Measurements from ENCODE around the gene RCBTB2. TPM values are rescaled to one million over a fixed set of nuclear protein-coding genes. Genes with fewer than 3 reads are reported as not detected.
A peak's percentile ranks its signal among the peaks of the same experiment; 100 is the strongest.

The RCBTB2 gene
- total RNA-seq, 2 experiments from 2014 or later = 1.1 to 1.6 TPM

DNA sequence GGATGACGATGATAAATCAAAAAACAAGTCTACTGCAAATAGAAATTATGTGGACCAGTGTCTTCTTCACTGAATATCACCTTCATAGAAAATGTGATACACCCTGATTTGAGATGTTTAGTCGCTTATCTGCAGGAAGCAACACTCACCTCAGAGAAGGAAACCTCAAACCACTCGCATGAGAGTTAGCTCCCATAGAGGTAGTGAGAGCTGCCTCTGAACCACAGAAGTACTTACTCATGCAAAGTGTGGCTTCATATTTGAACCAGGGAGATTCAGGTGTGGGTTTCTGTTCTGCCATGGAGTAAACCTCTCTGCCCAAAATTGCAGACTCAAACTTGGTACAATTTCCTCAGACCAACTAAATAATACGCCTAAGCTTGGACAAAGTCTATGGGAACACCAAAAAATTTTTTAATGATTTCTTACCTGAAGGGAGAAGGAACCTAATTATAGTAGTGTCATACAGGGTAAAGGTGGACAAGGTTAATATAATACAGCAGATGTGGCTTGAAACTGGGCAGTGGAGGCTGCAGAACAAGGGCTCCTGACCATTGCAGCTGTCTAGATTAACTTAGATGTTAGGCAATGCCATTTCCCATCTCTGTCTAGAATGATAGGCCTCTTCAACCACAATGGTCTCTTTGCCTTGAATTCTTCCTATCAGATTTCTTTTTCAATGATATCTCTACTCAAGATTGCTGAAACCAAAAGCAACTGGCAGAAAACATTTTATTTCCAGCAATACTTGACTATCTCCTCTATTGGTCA lies 29.6 kb upstream of the RCBTB2 start:
- ATAC-seq (peak; percentile 98), DNase-seq (peak; percentile 76)
- Mint-ChIP-seq H3K27ac (no peak overlapping the region), H3K36me3 (ENCODE audit: low read depth) (peaks cover 3% of the 10 kb centered on the region), H3K9me3 (ENCODE audit: low read depth) (no peaks in the 10 kb centered on the region), H3K27me3 (peaks cover 58% of the 10 kb centered on the region), H3K4me3 (no peak overlapping the region), H3K4me1 (peaks cover 30% of the 10 kb centered on the region)
- ChIA-PET POLR2A (interaction anchor here (0.5 to 0.6 kb wide), 2 partner anchors 34 to 76 kb away, joined by 3 to 4 read pairs; no protein-coding TSS in a partner anchor), CTCF (interaction anchor here (0.7 to 1.5 kb wide), 8 partner anchors 9 to 229 kb away, joined by 3 to 4 read pairs (median 4); partner anchors contain the start of genes LPAR6 and RCBTB2)
- intact Hi-C loops (cut with DNase I, micrococcal nuclease) = loop anchor here (1.0 to 5.0 kb wide), 10 partner anchors 18 to 352 kb away; partner anchors contain the start of gene RCBTB2 (in 1 of the 2)

- POLR2A ChIA-PET = interaction anchor here (0.6 kb wide), 1 partner anchor 318 kb away, joined by 4 read pairs; no protein-coding TSS in a partner anchor
- DNase-seq = no peak
- Mint-ChIP-seq H3K27me3 (peaks cover 52% of the 10 kb centered on the region), H3K27ac (no peak overlapping the region), H3K36me3 (ENCODE audit: low read depth) (peaks cover 3% of the 10 kb centered on the region), H3K9me3 (ENCODE audit: low read depth) (no peaks in the 10 kb centered on the region), H3K4me1 (peaks cover 30% of the 10 kb centered on the region), H3K4me3 (no peak overlapping the region)
- intact Hi-C loops (cut with DNase I, micrococcal nuclease) = loop anchor here (1.0 to 5.0 kb wide), 10 partner anchors 19 to 351 kb away; partner anchors contain the start of gene RCBTB2 (in 1 of the 2)
- CTCF ChIA-PET = interaction anchor here (0.7 to 1.5 kb wide), 8 partner anchors 15 to 227 kb away, joined by 3 to 5 read pairs (median 3); partner anchors contain the start of genes LPAR6 and RCBTB2
- peak; percentile 7 for ATAC-seq
These were observed 28.8 kb upstream of the RCBTB2 start for GRCh38 chr13:48561466-48562235.

DNA sequence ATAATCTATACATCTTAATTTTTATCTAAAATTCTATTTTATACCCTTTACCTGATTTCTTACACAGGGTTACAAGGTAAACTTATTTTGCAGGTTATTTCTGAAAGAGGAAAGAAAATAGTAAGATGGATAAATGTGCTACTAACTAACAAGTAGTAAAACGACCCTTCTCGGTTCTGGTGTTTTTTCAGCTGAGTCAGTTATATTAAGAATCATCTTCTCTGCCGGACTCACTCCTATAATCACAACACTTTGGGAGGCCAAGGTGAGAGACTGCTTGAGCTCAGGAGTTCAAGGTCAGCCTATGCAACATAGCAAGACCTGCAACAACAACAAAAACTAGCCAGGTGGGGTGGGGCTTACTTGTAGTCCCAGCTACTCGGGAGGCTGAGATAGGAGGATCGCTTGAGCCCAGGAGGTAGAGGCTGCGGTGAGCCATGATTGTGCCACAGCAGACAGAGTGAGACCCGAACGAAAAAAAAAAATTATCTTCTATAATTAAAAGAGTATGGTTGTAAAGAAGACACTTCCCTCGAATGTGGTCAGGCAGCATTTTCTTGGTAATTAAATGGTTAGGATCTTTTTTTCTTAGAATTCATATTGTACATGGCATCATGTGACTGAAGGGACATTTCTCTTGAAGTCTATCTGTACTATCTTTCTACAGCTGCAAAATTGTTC lies 27.9 kb upstream of the RCBTB2 start:
- ATAC-seq (no peak), DNase-seq (no peak)
- H3K36me3 Mint-ChIP-seq (ENCODE audit: low read depth) = peaks cover 3% of the 10 kb centered on the region
- intact Hi-C loops (cut with DNase I, micrococcal nuclease) = loop anchor here (5.0 kb wide), 4 partner anchors 53 to 323 kb away; no protein-coding TSS in a partner anchor
- POLR2A ChIA-PET = interaction anchor here (0.6 kb wide), 1 partner anchor 319 kb away, joined by 4 read pairs; no protein-coding TSS in a partner anchor
- H3K27me3 Mint-ChIP-seq = peaks cover 51% of the 10 kb centered on the region
- H3K4me1 Mint-ChIP-seq = peaks cover 30% of the 10 kb centered on the region
- peaks cover 2% of the 10 kb centered on the region for H3K9me3 Mint-ChIP-seq (ENCODE audit: low read depth)
- H3K4me3 Mint-ChIP-seq = no peak overlapping the region
- CTCF ChIA-PET = interaction anchor here (0.9 to 1.5 kb wide), 3 partner anchors 19 to 227 kb away, joined by 3 to 5 read pairs (median 3); no protein-coding TSS in a partner anchor
- H3K27ac Mint-ChIP-seq = no peak overlapping the region

GRCh38 chr13:48559638-48560320 lies 26.9 kb upstream of the RCBTB2 start:
- Mint-ChIP-seq H3K27me3 (peaks cover 41% of the 10 kb centered on the region), H3K4me3 (no peak overlapping the region), H3K9me3 (ENCODE audit: low read depth) (peaks cover 5% of the 10 kb centered on the region), H3K4me1 (peaks cover 30% of the 10 kb centered on the region), H3K36me3 (ENCODE audit: low read depth) (peaks cover 4% of the 10 kb centered on the region), H3K27ac (no peak overlapping the region)
- DNase-seq (no peak), ATAC-seq (no peak)
- POLR2A ChIA-PET = no interaction called here
- intact Hi-C loops (cut with DNase I, micrococcal nuclease) = loop anchor here (5.0 kb wide), 4 partner anchors 52 to 322 kb away; no protein-coding TSS in a partner anchor
- CTCF ChIA-PET = interaction anchor here (0.8 kb wide), 1 partner anchor 26 kb away, joined by 3 read pairs; no protein-coding TSS in a partner anchor

DNA sequence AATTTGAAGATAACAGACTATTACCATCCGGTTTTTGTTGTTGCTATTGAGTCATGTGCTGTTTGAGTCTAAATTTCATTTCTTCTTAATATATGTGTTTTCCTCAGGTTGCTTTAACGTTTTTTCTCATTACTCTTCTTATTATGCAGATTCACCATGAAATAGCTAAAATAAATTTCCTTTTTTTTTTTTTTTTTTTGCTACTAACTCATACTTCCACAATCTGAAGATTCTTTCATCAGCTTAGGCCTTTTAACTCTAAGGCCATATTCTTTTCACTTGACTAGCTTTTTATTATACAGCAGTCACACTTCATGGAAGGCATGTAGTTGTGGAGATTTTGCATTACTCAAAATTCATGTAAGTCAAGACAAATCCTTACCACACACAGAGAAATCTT lies 23.9 kb upstream of the RCBTB2 start:
- Mint-ChIP-seq H3K4me1 (peaks cover 14% of the 10 kb centered on the region), H3K4me3 (no peak overlapping the region), H3K27ac (no peak overlapping the region), H3K36me3 (ENCODE audit: low read depth) (peaks cover 4% of the 10 kb centered on the region), H3K27me3 (peaks cover 30% of the 10 kb centered on the region), H3K9me3 (ENCODE audit: low read depth) (peaks cover 13% of the 10 kb centered on the region)
- ChIA-PET POLR2A (no interaction called here), CTCF (interaction anchor here (0.6 to 0.8 kb wide), 3 partner anchors 22 to 327 kb away, joined by 3 to 4 read pairs (median 3); partner anchors contain the start of gene LPAR6)
- no peak for DNase-seq
- intact Hi-C loops (cut with DNase I, micrococcal nuclease) = no loop called here
- ATAC-seq = no peak

DNA sequence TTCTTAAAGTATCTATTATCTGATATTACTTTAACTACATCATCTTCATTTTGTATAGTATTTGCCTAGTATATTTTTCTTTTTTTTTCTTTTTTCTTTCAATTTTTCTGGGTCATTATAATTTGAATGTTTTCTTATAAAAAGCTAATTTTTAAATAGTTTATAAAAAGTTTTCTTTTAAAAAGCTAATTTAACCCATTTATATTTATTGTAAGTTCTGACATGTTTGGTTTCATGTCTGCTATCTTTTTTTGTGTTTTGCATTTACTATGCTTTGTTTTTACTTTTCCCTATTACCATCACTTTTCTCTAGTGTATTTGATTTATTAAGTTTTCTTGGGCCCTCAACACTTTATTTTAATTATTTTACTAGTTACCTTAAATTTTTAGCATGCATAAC lies 22.6 kb upstream of the RCBTB2 start:
- peaks cover 20% of the 10 kb centered on the region for H3K9me3 Mint-ChIP-seq (ENCODE audit: low read depth)
- H3K27me3 Mint-ChIP-seq = peaks cover 25% of the 10 kb centered on the region
- CTCF ChIA-PET = interaction anchor here (0.6 kb wide), 2 partner anchors 10 to 429 kb away, joined by 3 read pairs; no protein-coding TSS in a partner anchor
- H3K36me3 Mint-ChIP-seq (ENCODE audit: low read depth) = peaks cover 7% of the 10 kb centered on the region
- H3K27ac Mint-ChIP-seq = no peak overlapping the region
- POLR2A ChIA-PET = no interaction called here
- no peak overlapping the region for H3K4me3 Mint-ChIP-seq
- intact Hi-C loops (cut with DNase I, micrococcal nuclease) = no loop called here
- H3K4me1 Mint-ChIP-seq = peaks cover 3% of the 10 kb centered on the region
- ATAC-seq (no peak), DNase-seq (no peak)

GRCh38 chr13:48551329-48551728 lies 18.4 kb upstream of the RCBTB2 start:
- Mint-ChIP-seq H3K27ac (no peak overlapping the region), H3K4me1 (no peaks in the 10 kb centered on the region), H3K36me3 (ENCODE audit: low read depth) (peaks cover 4% of the 10 kb centered on the region), H3K9me3 (ENCODE audit: low read depth) (peaks cover 23% of the 10 kb centered on the region), H3K4me3 (no peak overlapping the region), H3K27me3 (peaks cover 3% of the 10 kb centered on the region)
- intact Hi-C loops (cut with DNase I, micrococcal nuclease) = no loop called here
- POLR2A ChIA-PET = no interaction called here
- no peak for ATAC-seq
- CTCF ChIA-PET = interaction anchor here (0.7 to 1.2 kb wide), 2 partner anchors 216 to 292 kb away, joined by 3 read pairs; no protein-coding TSS in a partner anchor
- no peak for DNase-seq

DNA sequence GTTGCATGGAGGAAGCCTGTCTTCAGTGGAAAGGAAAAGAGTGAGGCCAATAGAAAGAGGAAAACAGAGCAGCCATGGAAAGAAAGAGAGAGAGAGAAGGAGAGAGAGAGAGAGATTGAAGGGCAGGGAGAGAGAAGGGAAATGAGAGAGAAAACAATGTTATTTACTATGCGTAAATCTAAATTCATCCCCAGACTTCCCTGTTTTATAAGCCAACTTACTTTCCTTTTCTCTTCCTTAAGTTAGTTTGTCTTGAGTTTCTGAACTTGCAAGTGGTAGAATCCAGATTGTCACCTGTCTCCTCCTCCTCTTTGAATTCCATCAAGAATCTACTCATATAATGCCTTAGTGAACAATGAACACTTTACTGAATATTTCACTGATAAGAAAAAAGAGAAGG lies 16.8 kb upstream of the RCBTB2 start:
- intact Hi-C loops (cut with DNase I, micrococcal nuclease) = no loop called here
- POLR2A ChIA-PET = no interaction called here

DNA sequence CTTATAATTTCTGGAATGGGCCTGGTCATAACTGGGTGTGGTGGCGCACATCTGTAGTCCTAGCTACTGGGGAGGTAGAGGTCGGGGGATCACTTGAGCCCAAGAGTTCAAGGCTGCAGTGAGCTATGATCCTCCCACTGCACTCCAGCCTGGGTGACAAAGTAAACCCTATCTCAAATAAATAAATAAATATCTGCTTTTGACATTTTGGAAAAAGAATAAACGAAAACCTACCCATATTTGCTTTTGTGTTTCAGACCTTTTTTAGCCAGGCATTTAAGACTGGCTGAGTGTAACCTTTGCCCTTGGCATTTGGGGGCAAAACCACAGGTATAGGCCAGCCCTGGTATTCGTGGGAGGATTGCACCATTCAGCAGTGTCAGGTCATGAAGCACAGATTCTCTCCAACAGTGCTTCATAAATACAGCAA lies 14.8 kb upstream of the RCBTB2 start:
- DNase-seq (no peak), ATAC-seq (no peak)
- Mint-ChIP-seq H3K36me3 (ENCODE audit: low read depth) (peaks cover 2% of the 10 kb centered on the region), H3K27ac (no peak overlapping the region), H3K9me3 (ENCODE audit: low read depth) (peaks cover 15% of the 10 kb centered on the region), H3K4me1 (no peaks in the 10 kb centered on the region), H3K4me3 (no peak overlapping the region), H3K27me3 (peaks cover 5% of the 10 kb centered on the region)
- ChIA-PET POLR2A (no interaction called here), CTCF (no interaction called here)
- intact Hi-C loops (cut with DNase I, micrococcal nuclease) = no loop called here

More for the DNA sequence above, 16.8 kb upstream of the RCBTB2 start:
- Mint-ChIP-seq H3K4me1 (no peaks in the 10 kb centered on the region), H3K27ac (no peak overlapping the region), H3K4me3 (no peak overlapping the region), H3K27me3 (peaks cover 3% of the 10 kb centered on the region), H3K36me3 (ENCODE audit: low read depth) (peaks cover 2% of the 10 kb centered on the region), H3K9me3 (ENCODE audit: low read depth) (peaks cover 18% of the 10 kb centered on the region)
- DNase-seq (no peak), ATAC-seq (no peak)
- CTCF ChIA-PET = interaction anchor here (1.2 kb wide), 1 partner anchor 422 kb away, joined by 3 read pairs; no protein-coding TSS in a partner anchor

- Mint-ChIP-seq H3K4me3 (no peak overlapping the region), H3K9me3 (ENCODE audit: low read depth) (peaks cover 4% of the 10 kb centered on the region), H3K36me3 (ENCODE audit: low read depth) (no peaks in the 10 kb centered on the region), H3K27ac (no peak overlapping the region), H3K27me3 (peaks cover 5% of the 10 kb centered on the region), H3K4me1 (no peaks in the 10 kb centered on the region)
- ChIA-PET POLR2A (no interaction called here), CTCF (interaction anchor here (0.6 to 1.6 kb wide), 3 partner anchors 10 to 33 kb away, joined by 3 to 4 read pairs (median 4); no protein-coding TSS in a partner anchor)
- DNase-seq (no peak), ATAC-seq (no peak)
- intact Hi-C loops (cut with DNase I, micrococcal nuclease) = no loop called here
These were observed 12.7 kb upstream of the RCBTB2 start for GRCh38 chr13:48545608-48546007.
